HEK293 (cell line): ENCODE data around the gene E2F1.

Experiments
- CTCF ChIP-seq: fragments of 450-650 bp; formaldehyde crosslinking; IDR thresholded peaks from 2 replicates; pipeline ENCODE4 v1.5.1; 2016; ENCODE audit warnings: missing biosample characterization, missing genetic modification characterization
- GLI4 ChIP-seq: fragments of 450-650 bp; formaldehyde crosslinking; IDR thresholded peaks from 2 replicates; pipeline ENCODE4 v1.5.1; 2016; ENCODE audit warnings: missing biosample characterization, missing genetic modification characterization
- MYNN ChIP-seq: fragments of 450-650 bp; formaldehyde crosslinking; IDR thresholded peaks from 2 replicates; pipeline ENCODE4 v1.5.1; 2016; ENCODE audit warnings: missing biosample characterization, missing genetic modification characterization, borderline replicate concordance
- REST ChIP-seq: fragments of 450-650 bp; formaldehyde crosslinking; IDR thresholded peaks from 2 replicates; pipeline ENCODE4 v1.5.1; 2016; ENCODE audit warnings: missing biosample characterization, missing genetic modification characterization
- ZBTB1 ChIP-seq: fragments of 450-650 bp; formaldehyde crosslinking; IDR thresholded peaks from 2 replicates; pipeline ENCODE4 v1.5.1; 2016; ENCODE audit warnings: missing biosample characterization, missing genetic modification characterization
- ZBTB11 ChIP-seq: fragments of 450-650 bp; formaldehyde crosslinking; conservative IDR thresholded peaks from 2 replicates; pipeline ENCODE4 v1.5.1; 2016; ENCODE audit warnings: low read depth, missing biosample characterization, missing genetic modification characterization
- ZNF138 ChIP-seq: fragments of 450-650 bp; formaldehyde crosslinking; IDR thresholded peaks from 2 replicates; pipeline ENCODE4 v1.5.1; 2016; ENCODE audit warnings: missing biosample characterization, missing genetic modification characterization, borderline replicate concordance
- ZNF24 ChIP-seq: fragments of 450-650 bp; formaldehyde crosslinking; IDR thresholded peaks from 2 replicates; pipeline ENCODE4 v1.5.1; 2016; ENCODE audit warnings: missing biosample characterization, missing genetic modification characterization

GRCh38 chr20:33684533-33685327, 1.5 kb downstream of the E2F1 start:
- no peak for TF ChIP-seq MYNN (tag by site-specific recombination)
- no peak for TF ChIP-seq GLI4 (tag by site-specific recombination)
- TF ChIP-seq REST (tag by site-specific recombination), result no peak
- no peak for TF ChIP-seq ZBTB1 (tag by site-specific recombination)
- no peak for TF ChIP-seq ZBTB11 (tag by site-specific recombination)
- TF ChIP-seq ZNF138 (tag by site-specific recombination), result no peak
- TF ChIP-seq CTCF, result no peak
- TF ChIP-seq ZNF24 (tag by site-specific recombination), result no peak
